Peyer's patch (tissue), 4 donors: ENCODE results near the gene SRCIN1.

Experiments
- POLR2A ChIP-seq, 2 donors: fragments of 450-650 bp; IDR thresholded peaks; one replicate each; pipeline ENCODE4 v1.5.1; 2017; ENCODE audit warnings: antibody characterized with exemption in 2 of 2, mild to moderate bottlenecking in 2 of 2, moderate library complexity in 2 of 2
- TF ChIP-seq, protein P1 (sequence below), 6 experiments: fragments of 450-650 bp in 4 of 6; fragments of 200-600 bp in 2 of 6; sonication (generic) in 1 of 6; IDR thresholded peaks; one replicate each; pipeline ENCODE4 v1.5.1; 2017 to 2019; ENCODE audit warnings: antibody characterized with exemption in 6 of 6, mild to moderate bottlenecking in 3 of 6, moderate library complexity in 1 of 6

DNA sequence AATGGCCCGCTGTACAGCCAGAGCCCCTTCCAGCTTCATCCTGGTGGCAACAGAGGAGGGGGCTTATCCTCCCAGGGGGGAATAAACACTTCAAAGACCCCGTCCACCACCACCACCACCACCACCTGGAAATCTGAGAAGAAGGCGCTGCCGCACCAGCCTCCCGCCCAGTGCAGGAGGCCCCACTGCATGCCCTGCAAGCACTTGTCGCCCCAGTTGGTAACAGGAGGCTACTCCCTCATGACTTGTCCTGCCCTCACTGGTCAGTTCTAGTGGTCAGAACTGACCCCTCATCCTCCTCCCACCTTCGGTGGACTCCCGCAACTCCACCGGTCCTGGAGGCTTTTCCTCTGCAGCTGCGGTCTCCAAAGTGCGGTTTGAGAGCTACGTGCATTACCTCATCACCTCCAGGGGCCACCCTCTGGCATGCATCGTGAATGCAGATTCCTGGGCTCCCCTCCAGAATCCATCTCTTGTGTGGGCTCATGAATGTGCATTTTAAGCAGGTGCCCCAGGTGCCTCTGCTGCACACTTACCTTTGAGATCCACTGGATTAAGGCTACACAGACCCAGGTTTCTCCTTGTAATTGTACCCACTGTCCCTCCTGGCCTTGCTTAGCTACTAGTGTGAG lies 71.8 kb downstream of the SRCIN1 start:
- TF ChIP-seq POLR2A (IDR thresholded peaks at IDR 0.05) = no peak
- TF ChIP-seq, protein P1, sequence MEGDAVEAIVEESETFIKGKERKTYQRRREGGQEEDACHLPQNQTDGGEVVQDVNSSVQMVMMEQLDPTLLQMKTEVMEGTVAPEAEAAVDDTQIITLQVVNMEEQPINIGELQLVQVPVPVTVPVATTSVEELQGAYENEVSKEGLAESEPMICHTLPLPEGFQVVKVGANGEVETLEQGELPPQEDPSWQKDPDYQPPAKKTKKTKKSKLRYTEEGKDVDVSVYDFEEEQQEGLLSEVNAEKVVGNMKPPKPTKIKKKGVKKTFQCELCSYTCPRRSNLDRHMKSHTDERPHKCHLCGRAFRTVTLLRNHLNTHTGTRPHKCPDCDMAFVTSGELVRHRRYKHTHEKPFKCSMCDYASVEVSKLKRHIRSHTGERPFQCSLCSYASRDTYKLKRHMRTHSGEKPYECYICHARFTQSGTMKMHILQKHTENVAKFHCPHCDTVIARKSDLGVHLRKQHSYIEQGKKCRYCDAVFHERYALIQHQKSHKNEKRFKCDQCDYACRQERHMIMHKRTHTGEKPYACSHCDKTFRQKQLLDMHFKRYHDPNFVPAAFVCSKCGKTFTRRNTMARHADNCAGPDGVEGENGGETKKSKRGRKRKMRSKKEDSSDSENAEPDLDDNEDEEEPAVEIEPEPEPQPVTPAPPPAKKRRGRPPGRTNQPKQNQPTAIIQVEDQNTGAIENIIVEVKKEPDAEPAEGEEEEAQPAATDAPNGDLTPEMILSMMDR (IDR thresholded peaks at IDR 0.05) = no peak
